ENCODE data around the gene SLC49A3. TPM values are rescaled to one million over a fixed set of nuclear protein-coding genes. Genes with fewer than 3 reads are reported as not detected.

Gene SLC49A3
- total RNA-seq, 1 experiment from 2014 or later, result 5.5 TPM

DNA sequence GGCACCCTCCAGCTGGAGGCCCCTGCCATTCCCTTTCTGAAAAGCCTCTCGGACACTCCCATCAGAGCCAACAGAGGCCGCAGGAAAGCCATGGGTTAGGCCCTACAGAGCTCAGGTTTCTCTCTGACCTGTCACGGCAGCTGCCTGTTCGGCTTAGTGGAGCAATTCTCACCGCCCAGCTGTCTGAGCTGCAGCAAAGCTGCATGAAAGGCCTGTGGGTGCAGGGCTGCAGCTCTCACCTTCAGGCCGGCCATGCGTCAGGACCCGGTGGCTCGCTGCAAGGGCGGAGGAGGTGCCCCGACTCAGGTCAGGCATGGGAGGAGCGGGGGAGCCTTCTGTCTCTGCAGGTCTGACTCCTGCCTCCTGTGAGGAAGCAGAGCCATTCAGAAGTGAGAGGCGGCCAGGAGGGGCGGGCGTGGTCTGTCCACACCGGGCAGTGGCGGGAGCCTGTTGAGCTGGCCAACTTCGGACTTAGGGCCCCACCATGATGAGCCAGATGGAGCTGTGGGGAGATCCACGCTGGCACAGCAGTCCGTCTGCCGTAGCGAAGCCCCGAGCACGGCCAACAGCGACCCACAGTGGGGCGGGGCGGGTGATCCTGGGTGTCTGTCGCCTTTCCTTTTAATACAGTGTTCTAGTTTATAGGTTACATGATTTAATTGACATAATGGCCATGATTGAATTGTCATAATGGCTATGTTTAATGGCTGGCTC is 40.2 kb downstream of the SLC49A3 start:
- RAD21 ChIA-PET (ENCODE audit: low non-redundant PET in 1 of 2, low total read pairs in 2 of 2, uncharacterized antibody in 2 of 2, unreplicated experiment in 2 of 2), result no interaction called here
- TF ChIP-seq CEBPB (IDR thresholded peaks at IDR 0.05; ENCODE audit: low read depth) (no peak), CTCF (IDR thresholded peaks at IDR 0.05 in 2 of 3, conservative IDR thresholded peaks at IDR 0.05 in 1 of 3; ENCODE audit: borderline replicate concordance in 1 of 3, insufficient read depth in 1 of 3, low read depth in 2 of 3, low read length in 2 of 3) (no peak), EGR1 (IDR thresholded peaks at IDR 0.05; ENCODE audit: low read depth) (no peak), SP1 (IDR thresholded peaks at IDR 0.05; ENCODE audit: low read depth) (no peak), RAD21 (IDR thresholded peaks at IDR 0.05; ENCODE audit: low read depth) (no peak), YY1 (IDR thresholded peaks at IDR 0.05; ENCODE audit: extremely low read depth, insufficient replicate concordance, low read depth, low read length) (no peak), ELF1 (IDR thresholded peaks at IDR 0.05; ENCODE audit: borderline replicate concordance, low read depth) (no peak), FOSL1 (IDR thresholded peaks at IDR 0.05; ENCODE audit: low read depth) (no peak), ATF3 (IDR thresholded peaks at IDR 0.05) (no peak), SIN3A (IDR thresholded peaks at IDR 0.05; ENCODE audit: low read depth) (no peak), EZH2 (IDR thresholded peaks at IDR 0.05) (no peak), ZFX (IDR thresholded peaks at IDR 0.05) (no peak), POLR2AphosphoS5 (IDR thresholded peaks at IDR 0.05; ENCODE audit: low read depth, low read length) (no peak), TCF7L2 (IDR thresholded peaks at IDR 0.05; ENCODE audit: borderline replicate concordance, extremely low read depth, insufficient read depth, insufficient read length) (no peak), CBX3 (IDR thresholded peaks at IDR 0.05; ENCODE audit: low read depth) (no peak)
- TF ChIP-seq, protein P1, sequence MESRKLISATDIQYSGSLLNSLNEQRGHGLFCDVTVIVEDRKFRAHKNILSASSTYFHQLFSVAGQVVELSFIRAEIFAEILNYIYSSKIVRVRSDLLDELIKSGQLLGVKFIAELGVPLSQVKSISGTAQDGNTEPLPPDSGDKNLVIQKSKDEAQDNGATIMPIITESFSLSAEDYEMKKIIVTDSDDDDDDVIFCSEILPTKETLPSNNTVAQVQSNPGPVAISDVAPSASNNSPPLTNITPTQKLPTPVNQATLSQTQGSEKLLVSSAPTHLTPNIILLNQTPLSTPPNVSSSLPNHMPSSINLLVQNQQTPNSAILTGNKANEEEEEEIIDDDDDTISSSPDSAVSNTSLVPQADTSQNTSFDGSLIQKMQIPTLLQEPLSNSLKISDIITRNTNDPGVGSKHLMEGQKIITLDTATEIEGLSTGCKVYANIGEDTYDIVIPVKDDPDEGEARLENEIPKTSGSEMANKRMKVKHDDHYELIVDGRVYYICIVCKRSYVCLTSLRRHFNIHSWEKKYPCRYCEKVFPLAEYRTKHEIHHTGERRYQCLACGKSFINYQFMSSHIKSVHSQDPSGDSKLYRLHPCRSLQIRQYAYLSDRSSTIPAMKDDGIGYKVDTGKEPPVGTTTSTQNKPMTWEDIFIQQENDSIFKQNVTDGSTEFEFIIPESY (IDR thresholded peaks at IDR 0.05; ENCODE audit: extremely low read depth, insufficient replicate concordance, low read length), result no peak
- TF ChIP-seq, protein P2, sequence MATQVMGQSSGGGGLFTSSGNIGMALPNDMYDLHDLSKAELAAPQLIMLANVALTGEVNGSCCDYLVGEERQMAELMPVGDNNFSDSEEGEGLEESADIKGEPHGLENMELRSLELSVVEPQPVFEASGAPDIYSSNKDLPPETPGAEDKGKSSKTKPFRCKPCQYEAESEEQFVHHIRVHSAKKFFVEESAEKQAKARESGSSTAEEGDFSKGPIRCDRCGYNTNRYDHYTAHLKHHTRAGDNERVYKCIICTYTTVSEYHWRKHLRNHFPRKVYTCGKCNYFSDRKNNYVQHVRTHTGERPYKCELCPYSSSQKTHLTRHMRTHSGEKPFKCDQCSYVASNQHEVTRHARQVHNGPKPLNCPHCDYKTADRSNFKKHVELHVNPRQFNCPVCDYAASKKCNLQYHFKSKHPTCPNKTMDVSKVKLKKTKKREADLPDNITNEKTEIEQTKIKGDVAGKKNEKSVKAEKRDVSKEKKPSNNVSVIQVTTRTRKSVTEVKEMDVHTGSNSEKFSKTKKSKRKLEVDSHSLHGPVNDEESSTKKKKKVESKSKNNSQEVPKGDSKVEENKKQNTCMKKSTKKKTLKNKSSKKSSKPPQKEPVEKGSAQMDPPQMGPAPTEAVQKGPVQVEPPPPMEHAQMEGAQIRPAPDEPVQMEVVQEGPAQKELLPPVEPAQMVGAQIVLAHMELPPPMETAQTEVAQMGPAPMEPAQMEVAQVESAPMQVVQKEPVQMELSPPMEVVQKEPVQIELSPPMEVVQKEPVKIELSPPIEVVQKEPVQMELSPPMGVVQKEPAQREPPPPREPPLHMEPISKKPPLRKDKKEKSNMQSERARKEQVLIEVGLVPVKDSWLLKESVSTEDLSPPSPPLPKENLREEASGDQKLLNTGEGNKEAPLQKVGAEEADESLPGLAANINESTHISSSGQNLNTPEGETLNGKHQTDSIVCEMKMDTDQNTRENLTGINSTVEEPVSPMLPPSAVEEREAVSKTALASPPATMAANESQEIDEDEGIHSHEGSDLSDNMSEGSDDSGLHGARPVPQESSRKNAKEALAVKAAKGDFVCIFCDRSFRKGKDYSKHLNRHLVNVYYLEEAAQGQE (IDR thresholded peaks at IDR 0.05; ENCODE audit: low read depth), result no peak
- Histone ChIP-seq H3K27me3 (ENCODE audit: insufficient read depth, low read length) (no peaks in the 10 kb centered on the region), H3K4me3 (replicated peaks in 1 of 2; ENCODE audit: low read depth in 1 of 2, low read length in 2 of 2) (no peak overlapping the region), H3K9me2 (ENCODE audit: insufficient read depth) (no peaks in the 10 kb centered on the region), H3K9me3 (ENCODE audit: control insufficient read depth in 1 of 2, insufficient read depth in 1 of 2, low read depth in 1 of 2, low read length in 2 of 2) (no peaks in the 10 kb centered on the region), H3K4me1 (ENCODE audit: control insufficient read depth in 1 of 2, insufficient read depth in 2 of 2, low read length in 2 of 2) (no peaks in the 10 kb centered on the region), H2AFZ (ENCODE audit: low read depth, low read length, poor library complexity, severe bottlenecking) (no peak overlapping the region), H4K20me1 (ENCODE audit: insufficient read depth) (no peaks in the 10 kb centered on the region), H3K9ac (ENCODE audit: low read length) (no peak overlapping the region), H3K27ac (ENCODE audit: low read depth, low read length) (no peak overlapping the region), H3K4me2 (ENCODE audit: low read length) (no peak overlapping the region), H3K79me2 (ENCODE audit: insufficient read depth, low read length) (no peaks in the 10 kb centered on the region), H3K36me3 (ENCODE audit: control insufficient read depth in 1 of 2, insufficient read depth in 2 of 2, low read length in 2 of 2) (no peaks in the 10 kb centered on the region)
- no peak for ATAC-seq
- POLR2A ChIA-PET, result no interaction called here
- intact Hi-C loops (cut with micrococcal nuclease), result no loop called here
- no TSS peak for BruUV-seq (replicated peaks)
- CTCF ChIA-PET, result no interaction called here
- no peak for DNase-seq (ENCODE audit: low read depth, low spot score)

Measured in HCT116 (cell line).